Measurements from ENCODE around the gene KDM4B.
"Not testable (repeated sequence)": the region's sequence is repeated elsewhere in the genome, so short reads cannot be mapped to it uniquely, and the experiment has no call there.

The KDM4B gene

DNA sequence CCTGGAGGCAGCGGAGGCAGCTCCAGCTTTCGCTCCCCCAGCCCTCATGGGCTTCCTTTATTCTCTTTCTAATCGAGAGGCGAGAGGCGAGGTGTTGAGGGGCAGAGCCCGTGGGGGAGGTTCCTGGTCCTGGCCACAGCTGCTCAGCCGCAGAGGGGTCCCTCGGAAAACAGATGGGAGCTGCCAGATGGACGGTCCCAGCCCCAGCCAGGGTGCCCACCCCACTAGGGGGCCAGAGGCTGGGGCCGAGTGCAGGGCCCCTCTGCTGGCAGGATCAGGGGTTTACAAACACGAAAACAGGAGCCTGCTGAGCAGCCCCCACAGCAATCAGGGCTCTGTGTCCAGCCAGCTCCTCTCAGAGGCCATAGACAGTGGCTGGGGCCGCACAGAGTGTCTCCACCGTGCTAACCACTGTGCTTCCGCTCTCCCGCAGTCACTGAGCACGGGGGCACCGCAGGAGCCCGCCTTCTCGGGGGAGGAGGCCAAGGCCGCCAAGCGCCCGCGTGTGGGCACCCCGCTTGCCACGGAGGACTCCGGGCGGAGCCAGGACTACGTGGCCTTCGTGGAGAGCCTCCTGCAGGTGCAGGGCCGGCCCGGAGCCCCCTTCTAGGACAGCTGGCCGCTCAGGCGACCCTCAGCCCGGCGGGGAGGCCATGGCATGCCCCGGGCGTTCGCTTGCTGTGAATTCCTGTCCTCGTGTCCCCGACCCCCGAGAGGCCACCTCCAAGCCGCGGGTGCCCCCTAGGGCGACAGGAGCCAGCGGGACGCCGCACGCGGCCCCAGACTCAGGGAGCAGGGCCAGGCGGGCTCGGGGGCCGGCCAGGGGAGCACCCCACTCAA is 182.2 kb downstream of the KDM4B start:
- peak; percentile 46 for DNase-seq (ENCODE audit: low spot score)

DNA sequence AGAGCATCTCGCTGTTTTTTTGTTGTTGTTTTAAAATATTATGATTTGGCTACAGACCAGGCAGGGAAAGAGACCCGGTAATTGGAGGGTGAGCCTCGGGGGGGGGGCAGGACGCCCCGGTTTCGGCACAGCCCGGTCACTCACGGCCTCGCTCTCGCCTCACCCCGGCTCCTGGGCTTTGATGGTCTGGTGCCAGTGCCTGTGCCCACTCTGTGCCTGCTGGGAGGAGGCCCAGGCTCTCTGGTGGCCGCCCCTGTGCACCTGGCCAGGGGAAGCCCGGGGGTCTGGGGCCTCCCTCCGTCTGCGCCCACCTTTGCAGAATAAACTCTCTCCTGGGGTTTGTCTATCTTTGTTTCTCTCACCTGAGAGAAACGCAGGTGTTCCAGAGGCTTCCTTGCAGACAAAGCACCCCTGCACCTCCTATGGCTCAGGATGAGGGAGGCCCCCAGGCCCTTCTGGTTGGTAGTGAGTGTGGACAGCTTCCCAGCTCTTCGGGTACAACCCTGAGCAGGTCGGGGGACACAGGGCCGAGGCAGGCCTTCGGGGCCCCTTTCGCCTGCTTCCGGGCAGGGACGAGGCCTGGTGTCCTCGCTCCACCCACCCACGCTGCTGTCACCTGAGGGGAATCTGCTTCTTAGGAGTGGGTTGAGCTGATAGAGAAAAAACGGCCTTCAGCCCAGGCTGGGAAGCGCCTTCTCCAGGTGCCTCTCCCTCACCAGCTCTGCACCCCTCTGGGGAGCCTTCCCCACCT is 183.3 kb downstream of the KDM4B start:
- DNase-seq (ENCODE audit: low spot score): no peak

DNA sequence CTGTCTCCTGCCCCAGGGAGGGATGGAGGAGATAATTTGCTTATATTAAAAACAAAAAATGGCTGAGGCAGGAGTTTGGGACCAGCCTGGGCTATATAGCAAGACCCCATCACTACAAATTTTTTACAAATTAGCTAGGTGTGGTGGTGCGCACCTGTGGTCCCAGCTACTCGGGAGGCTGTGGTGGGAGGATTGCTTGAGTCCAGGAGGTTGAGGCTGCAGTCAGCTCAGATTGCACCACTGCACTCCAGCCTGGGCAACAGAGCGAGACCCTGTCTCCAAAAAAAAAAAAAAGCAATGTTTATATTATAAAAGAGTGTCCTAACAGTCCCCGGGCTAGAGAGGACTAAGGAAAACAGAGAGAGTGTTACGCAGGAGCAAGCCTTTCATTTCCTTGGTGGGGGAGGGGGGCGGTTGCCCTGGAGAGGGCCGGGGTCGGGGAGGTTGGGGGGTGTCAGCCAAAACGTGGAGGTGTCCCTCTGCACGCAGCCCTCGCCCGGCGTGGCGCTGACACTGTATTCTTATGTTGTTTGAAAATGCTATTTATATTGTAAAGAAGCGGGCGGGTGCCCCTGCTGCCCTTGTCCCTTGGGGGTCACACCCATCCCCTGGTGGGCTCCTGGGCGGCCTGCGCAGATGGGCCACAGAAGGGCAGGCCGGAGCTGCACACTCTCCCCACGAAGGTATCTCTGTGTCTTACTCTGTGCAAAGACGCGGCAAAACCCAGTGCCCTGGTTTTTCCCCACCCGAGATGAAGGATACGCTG is 184.0 kb downstream of the KDM4B start:
- DNase-seq (ENCODE audit: low spot score): no peak

DNA sequence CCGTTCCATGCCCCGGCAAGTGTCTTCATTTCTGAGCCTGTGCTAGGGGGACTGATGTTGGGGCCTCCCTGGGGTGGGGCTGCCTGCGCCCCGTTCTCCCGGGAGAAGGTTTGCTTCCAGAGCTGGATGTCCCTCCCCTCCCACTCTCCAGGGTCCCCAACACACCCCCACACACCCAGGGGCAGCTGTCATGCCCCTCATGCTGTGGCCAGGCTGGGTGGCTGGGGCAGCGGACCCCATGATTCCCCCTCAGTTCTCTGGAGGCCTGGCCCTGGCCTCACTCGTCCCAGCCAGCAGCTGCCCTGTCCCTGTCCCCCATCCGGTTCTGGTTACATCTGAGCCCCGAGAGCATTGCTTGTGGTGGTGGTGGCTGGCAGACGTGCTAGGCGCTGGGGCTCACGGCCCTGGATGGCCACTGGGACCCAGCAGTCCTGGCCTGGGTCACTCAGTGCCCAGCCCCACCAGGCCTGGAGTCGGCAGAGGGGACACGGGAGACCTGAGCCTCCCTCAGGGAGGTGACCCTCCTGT is 184.8 kb downstream of the KDM4B start:
- DNase-seq (ENCODE audit: low spot score): no peak

DNA sequence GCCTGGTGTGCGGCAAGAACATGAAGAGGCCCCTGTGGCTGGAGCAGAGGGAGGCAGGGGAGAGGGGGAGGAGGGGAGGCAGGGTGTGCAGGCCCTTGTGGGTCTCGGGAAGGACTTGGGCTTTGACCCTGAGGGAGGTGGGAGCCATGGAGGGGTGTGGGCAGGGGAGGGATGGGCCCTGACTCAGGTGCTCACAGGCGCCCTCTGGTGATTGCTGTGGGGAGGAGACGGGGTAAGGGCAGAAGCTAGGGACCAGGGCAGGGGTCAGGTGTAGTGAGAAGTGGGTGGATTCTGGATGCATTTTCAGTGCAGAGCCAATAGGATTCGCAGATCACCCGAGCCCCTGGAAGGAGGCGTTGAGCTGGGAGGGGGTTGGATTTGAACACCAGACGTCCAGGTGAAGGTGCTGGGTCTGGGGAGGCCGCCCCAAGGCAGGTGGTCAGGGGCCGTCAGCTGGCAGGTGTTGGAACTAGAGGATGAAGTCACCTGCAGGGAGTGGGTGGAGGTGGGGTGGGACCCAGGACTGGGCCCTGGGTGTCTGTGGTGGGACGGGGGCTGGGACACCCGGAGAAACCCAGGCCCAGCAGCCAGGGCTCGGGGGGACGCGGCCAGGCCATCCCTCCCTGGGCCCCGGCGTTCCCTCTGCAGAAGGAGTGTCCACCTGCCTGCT is 185.4 kb downstream of the KDM4B start:
- DNase-seq (ENCODE audit: low spot score): peak; percentile 71

DNA sequence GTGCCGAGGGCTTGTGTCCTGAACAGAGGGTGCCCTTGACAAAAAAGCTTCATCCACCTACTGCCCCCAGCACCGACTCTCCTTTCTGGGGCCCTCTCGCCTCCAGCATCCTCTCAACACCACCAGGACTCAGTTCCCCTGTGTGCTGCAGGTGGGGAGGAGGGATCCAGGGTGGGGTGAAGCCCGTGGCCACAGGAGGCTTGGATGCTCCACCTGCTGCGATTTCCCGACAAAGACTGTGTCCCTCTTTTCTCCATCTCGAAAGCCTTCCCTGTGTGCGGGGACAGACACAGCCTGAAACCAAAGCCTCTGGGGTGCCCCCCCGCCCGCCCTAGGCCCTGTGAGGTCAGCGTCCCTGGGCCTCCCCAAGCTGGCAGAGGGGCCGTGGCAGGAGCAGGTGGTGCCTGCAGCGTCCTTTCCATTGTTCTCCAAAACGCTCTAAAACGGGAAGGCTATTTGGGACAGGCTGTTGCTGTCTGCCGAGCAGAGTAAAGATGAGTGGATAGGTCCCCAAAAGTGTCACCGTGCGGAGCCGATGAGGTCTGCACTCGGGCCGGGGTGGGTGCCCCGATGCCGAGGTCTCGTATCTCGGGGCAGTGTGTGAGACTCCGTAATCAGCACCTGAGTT is 186.0 kb downstream of the KDM4B start:
- no peak for DNase-seq (ENCODE audit: low spot score)

DNA sequence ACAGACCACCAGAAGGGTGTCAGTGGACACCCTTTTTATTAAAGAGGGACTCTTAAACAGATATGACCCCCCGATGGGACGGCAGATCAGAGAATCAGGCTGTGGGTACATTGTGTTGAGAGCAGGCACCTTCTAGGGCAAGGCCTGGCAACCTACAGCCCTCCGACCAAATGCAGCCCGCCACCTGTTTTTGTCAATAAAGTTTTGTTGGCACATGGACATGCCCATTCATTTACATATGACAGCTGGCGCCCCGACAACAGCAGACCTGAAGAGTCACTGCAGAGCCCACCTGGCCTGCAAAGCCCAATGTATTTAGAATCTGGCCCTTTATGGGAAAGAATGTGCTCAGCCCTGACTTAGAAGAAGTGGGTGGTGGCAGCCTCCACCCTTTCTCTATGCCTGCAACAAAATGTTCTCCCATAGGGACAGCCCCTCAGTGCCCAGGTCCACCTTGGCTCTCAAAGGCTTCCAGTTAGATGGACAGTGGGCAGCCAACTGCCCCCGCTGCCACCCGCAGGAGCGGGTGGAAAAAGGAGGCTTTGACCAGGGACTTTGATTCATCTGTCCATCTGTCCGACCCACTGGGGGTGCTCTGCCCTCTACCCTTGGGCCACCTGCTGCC is 186.8 kb downstream of the KDM4B start:
- DNase-seq (ENCODE audit: low spot score): no peak

DNA sequence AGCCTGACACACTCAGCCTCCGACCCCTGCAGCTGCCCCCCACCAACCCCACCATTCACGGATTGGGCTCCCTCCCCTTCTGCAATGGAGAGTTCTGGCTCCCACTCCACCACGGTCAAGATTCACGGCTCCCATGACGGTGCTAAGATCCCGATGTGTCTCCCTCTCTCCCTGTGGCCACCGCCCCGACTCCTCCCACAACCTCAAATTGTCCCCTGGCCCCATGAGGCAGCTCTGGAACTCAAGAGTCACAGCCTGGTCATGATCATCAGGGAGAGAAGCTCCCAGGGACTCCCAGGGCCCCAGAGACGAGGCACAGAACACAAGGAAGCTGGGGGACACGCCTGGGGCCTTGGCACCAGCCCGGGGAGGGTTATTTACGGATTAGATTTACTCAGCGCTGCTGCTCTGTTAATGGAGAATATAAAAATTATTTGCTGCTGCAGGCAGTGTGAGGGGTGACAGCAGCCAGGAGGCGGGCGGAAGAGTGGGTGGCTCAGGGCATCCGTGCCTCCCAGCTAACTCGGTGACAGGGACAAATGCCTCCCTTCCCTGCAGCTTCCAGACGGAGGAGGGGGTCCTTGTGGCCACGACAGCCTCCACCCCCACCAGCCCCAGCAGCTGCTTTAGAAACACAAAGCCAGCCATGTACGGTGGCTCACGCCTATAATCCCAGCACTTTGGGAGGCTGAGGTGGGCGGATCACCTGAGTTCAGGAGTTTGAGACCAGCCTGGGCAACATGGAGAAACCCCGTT is 187.5 kb downstream of the KDM4B start:
- no peak for DNase-seq (ENCODE audit: low spot score)

DNA sequence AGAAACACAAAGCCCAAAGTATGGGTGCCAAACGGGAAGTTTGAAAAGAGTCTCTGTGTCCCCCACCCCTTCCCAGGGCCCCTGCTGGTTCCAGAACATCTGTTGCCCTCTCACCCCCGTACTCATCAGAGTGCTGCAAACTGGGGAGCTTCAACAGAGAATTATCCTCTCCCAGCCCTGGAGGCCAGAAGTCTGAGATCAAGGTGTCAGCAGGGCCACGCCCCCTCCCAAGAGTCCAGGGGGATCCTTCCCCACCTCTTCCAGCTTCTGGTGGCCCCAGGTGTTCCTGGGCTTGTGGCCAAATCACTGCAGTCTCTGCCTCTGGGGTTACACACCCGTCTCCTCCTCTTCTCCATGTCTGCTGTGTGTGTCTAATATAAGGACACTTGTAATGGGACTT is 188.3 kb downstream of the KDM4B start:
- DNase-seq (ENCODE audit: low spot score): no peak

DNA sequence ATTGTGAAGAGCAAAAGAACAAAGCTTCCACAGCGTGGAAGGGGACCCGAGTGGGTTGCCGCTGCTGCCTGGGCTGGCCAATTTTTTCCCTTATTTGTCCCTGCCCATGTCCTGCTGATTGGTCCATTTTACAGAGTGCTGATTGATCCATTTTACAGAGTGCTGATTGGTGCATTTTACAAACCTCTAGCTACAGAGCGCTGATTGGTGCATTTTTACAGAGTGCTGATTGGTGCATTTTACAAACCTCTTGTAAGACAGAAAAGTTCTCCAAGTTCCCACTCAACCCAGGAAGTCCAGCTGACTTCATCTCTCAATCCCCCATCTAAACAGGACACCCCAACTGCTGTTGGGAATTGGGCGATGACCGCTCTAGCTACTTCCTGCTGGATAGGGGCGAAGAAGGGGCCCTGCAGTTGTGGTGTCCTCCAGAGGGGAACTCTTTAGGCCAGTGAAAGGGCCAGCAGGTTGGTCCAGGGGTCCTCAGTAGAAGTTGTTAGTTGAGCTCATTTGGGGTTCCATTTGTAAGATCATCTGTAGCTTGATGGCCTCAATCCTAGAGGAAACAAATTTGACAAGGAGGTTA is 189.7 kb downstream of the KDM4B start:
- DNase-seq (ENCODE audit: low spot score): not testable (repeated sequence)

DNA sequence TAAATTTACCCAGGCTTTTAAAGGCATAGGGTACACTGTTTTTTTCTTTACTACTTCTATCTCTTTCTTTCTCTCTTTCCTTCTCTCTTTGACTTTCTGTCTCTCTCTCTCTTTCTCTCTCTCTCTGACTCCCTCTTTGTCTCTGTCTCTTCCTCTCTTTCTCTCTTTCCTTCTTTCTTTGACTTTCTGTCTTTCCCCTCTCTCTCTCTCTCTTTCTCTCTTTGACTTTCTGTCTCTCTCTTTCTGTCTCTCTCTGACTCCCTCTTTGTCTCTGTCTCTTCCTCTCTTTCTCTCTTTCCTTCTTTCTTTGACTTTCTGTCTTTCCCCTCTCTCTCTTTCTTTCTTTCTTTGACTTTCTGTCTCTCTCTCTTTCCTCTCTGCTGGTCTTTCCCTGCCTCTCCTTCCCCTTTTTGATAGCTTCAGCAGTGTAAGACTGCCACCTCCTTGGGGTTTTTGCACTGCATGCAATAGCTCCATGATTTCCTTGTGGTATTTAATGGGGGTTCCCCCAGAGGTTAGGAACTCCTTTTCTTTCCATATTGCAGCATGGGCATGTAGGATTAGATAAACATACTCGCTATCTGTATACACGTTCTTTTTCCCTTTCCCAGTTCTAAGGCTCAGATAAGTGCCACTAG is 191.4 kb downstream of the KDM4B start:
- not testable (repeated sequence) for DNase-seq (ENCODE audit: low spot score)

DNA sequence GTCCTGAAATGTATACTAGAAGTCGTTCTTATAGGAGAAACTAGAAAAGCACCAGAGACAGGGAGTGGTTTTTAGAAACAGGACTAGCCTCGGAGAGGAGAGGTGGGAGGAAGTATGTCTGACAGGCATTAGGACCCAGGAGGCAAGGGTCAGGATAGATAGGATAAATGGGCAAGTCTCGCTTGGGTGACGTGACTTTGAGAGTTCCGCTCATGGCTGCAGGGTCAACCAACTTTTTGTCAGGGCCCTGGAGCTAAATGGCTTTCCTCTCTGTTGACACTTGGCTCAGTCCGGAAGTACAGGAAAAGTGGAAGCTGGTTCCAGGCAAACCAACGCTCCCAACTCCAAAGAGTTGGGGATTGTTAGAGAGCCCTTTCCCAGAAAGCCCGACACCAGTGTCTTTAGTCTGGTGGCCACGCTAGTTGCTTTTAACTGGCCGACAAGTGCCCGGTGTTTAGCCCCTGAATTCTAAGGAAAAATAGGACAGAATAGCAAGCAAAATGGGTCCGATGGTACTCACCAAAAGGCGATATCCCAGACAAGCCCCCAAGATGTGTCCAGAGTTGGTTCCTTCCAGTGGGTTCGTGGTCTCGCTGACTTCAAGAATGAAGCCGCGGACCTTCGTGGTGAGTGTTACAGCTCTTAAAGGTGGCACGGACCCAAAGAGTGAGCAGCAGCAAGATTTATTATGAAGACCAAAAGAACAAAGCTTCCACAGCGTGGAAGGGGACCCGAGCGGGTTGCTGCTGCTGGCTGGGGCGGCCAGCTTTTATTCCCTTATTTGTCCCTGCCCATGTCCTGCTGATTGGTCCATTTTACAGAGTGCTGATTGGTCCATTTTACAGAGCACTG is 196.2 kb downstream of the KDM4B start:
- DNase-seq (ENCODE audit: low spot score): not testable (repeated sequence)

DNA sequence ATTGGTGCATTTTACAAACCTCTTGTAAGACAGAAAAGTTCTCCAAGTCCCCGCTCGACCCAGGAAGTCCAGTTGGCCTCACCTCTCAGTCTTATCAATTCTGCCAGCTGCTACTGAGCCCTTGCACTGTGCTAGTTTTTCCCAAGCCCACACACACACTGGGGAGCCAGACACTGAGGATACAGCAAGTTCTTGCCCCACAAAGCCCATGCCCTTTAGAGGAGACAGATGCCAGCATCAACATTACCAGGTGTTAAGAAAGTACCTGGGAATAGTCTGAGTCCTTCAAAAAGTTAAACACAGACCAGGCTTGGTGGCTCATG is 196.7 kb downstream of the KDM4B start:
- DNase-seq (ENCODE audit: low spot score): no peak

DNA sequence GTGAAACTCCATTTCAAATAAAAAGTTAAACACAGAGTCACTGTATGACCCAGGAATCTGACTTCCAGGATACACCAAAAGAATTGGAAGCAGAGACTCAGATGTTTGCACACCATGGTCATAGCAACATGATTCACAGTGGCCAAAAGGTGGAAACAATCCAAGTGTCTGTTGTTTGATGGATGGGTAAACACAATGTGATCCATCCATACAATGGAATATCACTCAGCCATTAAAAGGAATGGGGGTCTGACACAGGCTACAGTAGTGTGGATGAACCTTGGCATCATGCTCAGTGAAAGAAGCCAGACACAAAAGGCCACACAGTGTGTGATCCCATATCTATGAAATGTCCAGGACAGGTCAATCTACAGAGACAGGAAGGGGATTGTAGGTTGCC is 197.3 kb downstream of the KDM4B start:
- no peak for DNase-seq (ENCODE audit: low spot score)

DNA sequence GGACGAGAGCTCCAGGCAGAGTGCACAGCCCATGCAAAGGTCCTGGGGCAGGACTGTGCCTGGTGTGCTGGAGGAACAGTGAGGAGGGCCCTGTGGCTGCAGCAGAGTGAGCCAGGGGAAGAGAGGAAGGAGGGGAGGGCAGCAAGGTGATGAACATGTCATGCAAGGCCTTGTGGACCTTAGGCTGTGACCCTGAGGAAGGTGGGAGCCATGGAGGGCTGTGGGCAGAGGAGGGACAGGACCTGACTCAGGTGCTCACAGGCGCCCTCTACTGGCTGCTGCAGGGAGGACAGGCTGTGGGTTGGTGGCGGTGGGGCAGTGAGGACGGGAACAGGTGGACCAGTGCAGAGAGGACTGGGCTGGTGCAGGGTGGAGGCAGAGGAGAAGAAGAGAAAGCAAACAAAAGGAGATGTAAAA is 201.4 kb downstream of the KDM4B start:
- DNase-seq (ENCODE audit: low spot score): no peak

DNA sequence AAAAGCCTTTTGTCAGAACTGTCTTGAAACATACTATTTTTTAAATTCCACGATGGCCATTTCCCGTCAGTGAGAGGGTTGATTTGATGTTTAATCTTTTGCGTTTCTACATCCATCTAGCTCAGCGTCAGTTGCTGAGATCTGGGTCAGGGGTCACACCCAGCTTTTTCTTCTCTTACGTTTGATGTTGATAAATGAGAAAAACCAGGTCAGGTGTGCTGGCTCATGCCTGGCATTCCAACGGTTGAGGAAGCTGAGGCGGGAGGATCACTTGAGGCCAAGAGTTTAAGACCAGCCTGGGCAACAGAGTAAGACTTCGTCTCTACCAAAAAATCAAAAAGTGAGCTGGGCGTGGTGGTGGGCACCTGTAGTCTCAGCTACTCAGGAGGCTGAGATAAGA is 202.8 kb downstream of the KDM4B start:
- DNase-seq (ENCODE audit: low spot score): no peak

DNA sequence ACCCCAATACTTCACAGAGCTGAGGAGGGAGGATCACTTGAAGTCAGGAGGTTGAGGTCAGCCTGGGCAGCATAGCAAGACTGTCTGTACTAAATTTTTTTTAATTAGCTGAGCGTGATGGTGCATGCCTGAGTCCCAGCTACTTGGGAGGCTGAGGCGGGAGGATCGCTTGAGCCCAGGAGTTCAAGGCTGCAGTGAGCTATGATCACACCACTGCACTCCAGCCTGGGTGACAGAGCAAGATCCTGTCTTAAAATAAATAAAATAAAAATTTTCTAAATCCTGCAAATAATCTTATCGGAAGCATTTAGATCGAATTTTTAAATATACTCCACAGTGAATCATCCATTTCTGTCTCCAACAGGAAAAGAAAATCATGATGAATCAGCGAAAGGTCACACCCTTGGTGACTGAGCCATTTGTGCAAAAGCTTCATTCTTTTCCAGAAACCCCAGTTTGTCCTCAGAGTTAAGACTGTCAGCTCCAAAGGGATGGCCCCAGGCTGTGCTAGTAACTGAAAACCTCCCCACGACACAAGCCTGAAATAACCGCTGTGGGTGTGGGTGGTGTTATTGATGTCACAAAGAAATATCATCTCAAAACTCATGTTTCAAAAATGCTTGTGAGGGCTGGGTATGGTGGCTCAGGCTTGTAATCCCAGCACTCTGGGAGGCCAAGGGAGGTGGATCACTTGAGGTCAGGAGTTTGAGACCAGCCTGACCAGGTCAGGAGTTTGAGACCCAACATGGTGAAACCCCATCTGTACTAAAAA is 204.1 kb downstream of the KDM4B start:
- no peak for DNase-seq (ENCODE audit: low spot score)

DNA sequence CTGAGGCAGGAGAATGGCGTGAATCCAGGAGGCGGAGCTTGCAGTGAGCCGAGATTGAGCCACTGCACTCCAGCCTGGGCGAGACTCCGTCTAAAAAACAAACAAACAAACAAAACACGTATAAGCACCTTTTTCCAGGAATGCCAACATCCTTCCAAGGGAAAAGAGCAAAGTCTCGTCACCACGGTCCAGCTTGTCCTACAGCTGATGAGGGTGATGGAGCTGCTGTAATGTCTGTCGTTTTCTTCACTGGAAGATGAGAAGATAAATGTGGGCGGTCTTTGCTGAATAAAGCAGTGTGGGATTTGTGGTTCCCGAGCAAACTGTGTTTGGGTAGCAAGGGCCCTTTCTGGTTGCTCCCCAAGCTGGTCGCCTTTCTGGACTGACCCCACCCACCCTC is 205.1 kb downstream of the KDM4B start:
- DNase-seq (ENCODE audit: low spot score): no peak

Measured in ecto neural progenitor cell (in vitro differentiated cells).